HG02623 (cell line): ENCODE measurements around the gene HOOK1.

Experiments used
- ATAC-seq: cut with Tn5 transposase; IDR thresholded peaks from one replicate; pipeline ENCODE4 v1.9.1; 2021; ENCODE audit warnings: moderate library complexity; ENCODE audit not compliant: unreplicated experiment

The HOOK1 gene

GRCh38 chr1:59814901-59815825 lies at the start of gene HOOK1:
Gene HOOK1, plus strand, starts transcription at chr1:59814949. Its CDS starts 169 bp downstream, at chr1:59815118.
- ATAC-seq = no peak

DNA sequence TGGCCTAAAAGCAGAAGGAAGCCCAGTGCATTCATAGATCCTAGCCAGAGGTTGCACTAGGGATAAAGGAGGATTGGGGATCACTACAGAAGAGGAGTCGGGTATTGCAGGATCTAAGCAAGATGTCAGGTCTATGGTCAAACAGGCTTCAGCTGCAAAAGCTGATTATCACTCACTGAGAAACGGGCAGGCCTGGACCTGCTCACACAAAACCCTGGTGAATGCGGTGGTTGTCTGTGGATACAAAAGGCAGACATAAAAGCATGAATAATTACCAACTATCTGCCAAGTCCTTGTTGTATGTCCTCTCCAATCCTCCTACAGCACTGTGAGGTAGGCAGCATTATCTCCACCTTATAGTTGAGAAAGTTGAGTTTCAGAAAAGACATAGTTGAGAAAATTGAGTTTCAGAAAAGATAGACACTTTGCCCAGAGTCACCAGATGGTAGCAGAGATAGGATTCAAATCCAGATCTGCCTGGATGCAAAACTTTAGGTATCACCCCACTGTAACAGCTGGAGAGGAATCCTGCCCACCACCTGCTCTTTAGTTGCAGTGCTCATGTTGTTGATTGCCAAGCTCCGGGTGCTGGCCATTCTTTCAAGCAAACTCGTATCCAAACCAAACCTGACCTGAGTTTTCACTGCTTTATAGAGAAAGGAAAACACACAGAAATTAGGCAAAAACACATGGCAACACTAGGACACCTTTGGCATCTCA lies 49.6 kb upstream of the HOOK1 start:
- no peak for ATAC-seq

GRCh38 chr1:59766227-59766855 lies 48.4 kb upstream of the HOOK1 start:
- ATAC-seq = no peak

GRCh38 chr1:59767119-59767518 lies 47.6 kb upstream of the HOOK1 start:
- no peak for ATAC-seq

GRCh38 chr1:59768792-59769735 lies 45.7 kb upstream of the HOOK1 start:
- no peak for ATAC-seq

GRCh38 chr1:59769736-59770095 lies 45.0 kb upstream of the HOOK1 start:
- ATAC-seq = no peak

GRCh38 chr1:59771361-59771760 lies 43.4 kb upstream of the HOOK1 start:
- no peak for ATAC-seq

- ATAC-seq = no peak
These were observed 39.3 kb upstream of the HOOK1 start for GRCh38 chr1:59775480-59775879.

DNA sequence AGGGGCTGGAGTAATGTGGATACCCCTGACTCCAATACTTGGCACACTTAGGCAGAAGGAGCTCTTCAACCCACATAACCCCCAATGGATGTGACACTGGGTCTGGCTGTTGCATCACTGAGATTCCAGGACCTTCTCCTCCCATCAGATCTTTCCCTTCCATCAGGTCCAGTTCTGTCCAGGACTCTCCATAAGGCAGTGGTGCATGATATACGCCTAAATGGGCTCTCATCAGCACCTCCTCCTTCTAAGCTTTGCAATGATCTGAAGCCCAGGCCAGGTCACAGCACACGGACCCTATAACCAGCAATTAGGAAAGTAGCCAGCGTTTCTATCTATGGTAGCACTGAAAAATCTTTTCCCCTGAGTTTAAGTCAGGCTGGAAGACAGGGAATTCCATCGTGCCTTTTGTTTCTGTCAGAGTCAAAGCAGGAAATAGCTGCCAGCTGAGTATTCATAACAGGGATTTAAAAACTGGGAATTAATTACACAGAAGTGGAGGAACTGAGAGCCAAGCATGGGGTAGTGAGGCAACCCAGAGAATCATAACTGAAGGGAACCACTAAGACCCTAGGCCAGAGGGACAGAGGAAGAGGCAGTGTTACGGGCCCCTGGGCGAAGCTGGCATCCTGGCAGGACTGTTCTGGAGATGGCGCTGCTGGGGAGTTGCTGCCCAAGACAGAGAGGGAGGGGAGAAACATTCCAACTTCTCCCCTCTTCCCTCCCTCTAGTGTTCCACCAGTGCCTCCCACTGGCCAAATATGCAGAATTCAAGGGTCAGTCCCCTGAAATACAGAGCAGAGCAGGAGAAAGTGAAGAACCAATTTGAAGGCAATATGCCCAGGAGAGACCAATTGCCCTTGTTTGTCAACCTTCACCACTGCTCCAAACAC lies 37.5 kb upstream of the HOOK1 start:
- no peak for ATAC-seq

GRCh38 chr1:59779949-59780348 lies 34.8 kb upstream of the HOOK1 start:
- no peak for ATAC-seq

- ATAC-seq = no peak
These were observed 25.9 kb upstream of the HOOK1 start for GRCh38 chr1:59788825-59789224.

GRCh38 chr1:59798600-59798999 lies 16.1 kb upstream of the HOOK1 start:
- no peak for ATAC-seq

DNA sequence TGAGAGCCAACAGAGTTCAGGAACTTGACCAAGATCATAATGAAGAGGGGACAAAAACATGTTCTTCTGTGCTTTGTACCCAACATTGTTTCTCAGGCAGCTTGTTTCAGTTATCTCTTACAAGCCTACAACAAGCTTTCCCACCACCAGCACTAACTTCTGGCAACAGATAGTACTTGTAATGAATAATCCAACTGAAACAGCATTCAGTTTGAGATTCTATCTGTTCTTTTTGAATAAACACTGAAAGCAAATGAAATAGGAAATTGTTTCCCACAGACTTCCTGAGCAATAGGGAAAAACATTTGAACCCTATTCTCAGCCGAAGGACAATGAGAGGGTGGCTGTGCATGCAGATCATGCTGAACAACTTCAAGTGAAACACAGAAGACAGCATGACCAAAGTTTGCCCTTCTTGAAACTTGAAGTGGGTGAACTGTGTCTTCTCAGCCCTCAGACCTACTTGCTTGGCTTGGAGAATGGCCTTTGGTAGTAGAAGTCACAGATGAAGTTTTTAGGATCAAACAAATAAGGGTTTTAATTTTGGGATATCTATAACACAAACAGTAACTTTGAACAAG lies 11.2 kb upstream of the HOOK1 start:
- no peak for ATAC-seq

- ATAC-seq = no peak
These were observed 10.4 kb upstream of the HOOK1 start for GRCh38 chr1:59804301-59804700.

- ATAC-seq = no peak
These were observed 9.2 kb upstream of the HOOK1 start for GRCh38 chr1:59805554-59805953.

DNA sequence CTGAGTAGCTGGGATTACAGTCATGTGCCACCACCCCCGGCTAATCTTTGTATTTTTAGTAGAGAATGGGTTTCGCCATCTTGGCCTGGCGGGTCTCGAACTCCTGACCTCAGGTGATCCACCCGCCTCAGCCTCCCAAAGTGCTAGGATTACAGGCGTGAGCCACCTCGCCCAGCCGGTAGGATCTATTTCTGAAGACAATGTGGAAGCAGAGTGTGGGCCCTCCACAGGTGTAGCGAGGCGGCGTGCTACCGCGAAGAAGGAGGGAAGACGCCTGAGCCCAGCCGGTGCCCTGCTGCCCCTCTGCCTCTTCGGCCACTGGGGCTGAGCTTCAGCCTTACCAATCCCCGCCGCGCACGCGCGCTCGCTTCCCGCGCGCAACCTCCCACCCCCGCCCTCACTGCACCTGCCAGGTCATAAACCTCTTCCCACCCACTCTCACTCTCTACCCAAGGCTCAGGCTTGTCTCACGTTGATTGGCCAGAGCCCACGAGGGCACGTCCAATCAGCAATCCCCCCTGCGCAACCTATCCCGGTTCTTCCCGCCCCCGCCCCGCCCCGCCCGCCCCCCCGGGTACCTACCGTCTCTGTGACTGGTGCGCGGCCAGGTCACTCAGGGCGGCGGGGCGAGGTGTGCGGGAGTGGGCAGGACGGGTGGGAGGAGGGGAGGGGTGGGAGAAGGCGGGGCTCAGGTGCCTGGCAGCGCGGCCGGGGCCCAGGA lies 409 bp upstream of the HOOK1 start:
- ATAC-seq = peak; percentile 98

- ATAC-seq = no peak
These were observed 1.1 kb downstream of the HOOK1 start for GRCh38 chr1:59815892-59816291.

GRCh38 chr1:59816318-59816878 lies 1.6 kb downstream of the HOOK1 start:
- no peak for ATAC-seq
